Liver (tissue), 9 donors: ENCODE measurements around the gene POLG. TPM values are rescaled to one million over a fixed set of nuclear protein-coding genes. Genes with fewer than 3 reads are reported as not detected.

Source experiments
- DNase-seq: peaks from one replicate; pipeline ENCODE4 v3.0.0-alpha.2; 2017; ENCODE audit warnings: low spot score
- H3K27ac ChIP-seq, 2 donors: one replicate each; pipeline ENCODE4 v1.7.0; 2013; ENCODE audit warnings: inconsistent platforms in 2 of 2, low read length in 2 of 2, control low read depth in 1 of 2, low read depth in 1 of 2, mild to moderate bottlenecking in 1 of 2
- H3K27me3 ChIP-seq, 4 donors: one replicate each; pipeline versions ENCODE4 v1.6.1 to v1.7.0; 2013; ENCODE audit warnings: low read length in 3 of 4, inconsistent platforms in 1 of 4, mild to moderate bottlenecking in 1 of 4, moderate library complexity in 1 of 4; ENCODE audit not compliant: control insufficient read depth in 4 of 4, insufficient read depth in 4 of 4
- H3K36me3 ChIP-seq, 4 donors: one replicate each; pipeline versions ENCODE4 v1.6.1 to v1.7.0; 2013; ENCODE audit warnings: low read length in 3 of 4, mild to moderate bottlenecking in 3 of 4, low read depth in 1 of 4, moderate library complexity in 1 of 4; ENCODE audit not compliant: control insufficient read depth in 4 of 4, insufficient read depth in 3 of 4
- H3K4me1 ChIP-seq, 4 donors: one replicate each; pipeline versions ENCODE4 v1.6.1 to v1.7.0; 2013; ENCODE audit warnings: low read length in 3 of 4, mild to moderate bottlenecking in 3 of 4, moderate library complexity in 1 of 4; ENCODE audit not compliant: control insufficient read depth in 4 of 4, insufficient read depth in 4 of 4
- H3K4me3 ChIP-seq, 3 donors: one replicate each; pipeline versions ENCODE4 v1.6.1 to v1.7.0; 2013; ENCODE audit warnings: low read length in 3 of 3, control low read depth in 1 of 3, low read depth in 1 of 3, mild to moderate bottlenecking in 1 of 3
- H3K9ac ChIP-seq, 2 donors: one replicate each; pipeline ENCODE4 v1.7.0; 2013; ENCODE audit warnings: low read length in 2 of 2, mild to moderate bottlenecking in 2 of 2, moderate library complexity in 2 of 2, control low read depth in 1 of 2, low read depth in 1 of 2
- H3K9me3 ChIP-seq, 4 donors: one replicate each; pipeline versions ENCODE4 v1.6.1 to v1.7.0; 2013; ENCODE audit warnings: low read length in 3 of 4; ENCODE audit not compliant: control insufficient read depth in 4 of 4
- ATF3 ChIP-seq: IDR thresholded peaks from 2 replicates; pipeline ENCODE4 v1.6.1; 2016; ENCODE audit warnings: antibody characterized with exemption
- EGR1 ChIP-seq, 2 donors: IDR thresholded peaks; 2 replicates each; pipeline ENCODE4 v1.6.1; 2016 to 2018; ENCODE audit warnings: antibody characterized with exemption in 2 of 2, low read depth in 2 of 2
- FOXA1 ChIP-seq: IDR thresholded peaks from 2 replicates; pipeline ENCODE4 v1.6.1; 2016; ENCODE audit warnings: antibody characterized with exemption
- FOXA2 ChIP-seq: IDR thresholded peaks from 2 replicates; pipeline ENCODE4 v1.6.1; 2016; ENCODE audit warnings: antibody characterized with exemption
- GABPA ChIP-seq, 2 donors: IDR thresholded peaks in 1 of 2; conservative IDR thresholded peaks in 1 of 2; 2 replicates each; pipeline ENCODE4 v1.6.1; 2016; ENCODE audit warnings: antibody characterized with exemption in 2 of 2, mild to moderate bottlenecking in 1 of 2, moderate library complexity in 1 of 2
- HNF4G ChIP-seq: IDR thresholded peaks from 2 replicates; pipeline ENCODE4 v1.6.1; 2016; ENCODE audit warnings: antibody characterized with exemption
- JUND ChIP-seq, 2 donors: IDR thresholded peaks; 2 replicates each; pipeline ENCODE4 v1.6.1; 2016; ENCODE audit warnings: antibody characterized with exemption in 2 of 2
- NR2F2 ChIP-seq: IDR thresholded peaks from 2 replicates; pipeline ENCODE4 v1.6.1; 2016; ENCODE audit warnings: antibody characterized with exemption
- RAD21 ChIP-seq, 2 donors: IDR thresholded peaks; 2 replicates each; pipeline ENCODE4 v1.6.1; 2016; ENCODE audit warnings: antibody characterized with exemption in 2 of 2, mild to moderate bottlenecking in 2 of 2
- RXRA ChIP-seq, 2 donors: IDR thresholded peaks; 2 replicates each; pipeline ENCODE4 v1.6.1; 2017 to 2018; ENCODE audit warnings: antibody characterized with exemption in 2 of 2, mild to moderate bottlenecking in 1 of 2
- SP1 ChIP-seq: IDR thresholded peaks from 2 replicates; pipeline ENCODE4 v1.6.1; 2018; ENCODE audit warnings: antibody characterized with exemption, mild to moderate bottlenecking
- ZBTB33 ChIP-seq: IDR thresholded peaks from 2 replicates; pipeline ENCODE4 v1.6.1; 2016; ENCODE audit warnings: antibody characterized with exemption
- WGBS: extraction: QIAGEN DNeasy Blood & Tissue Kit; methylation state at CpG from one replicate; pipeline ENCODE4 v1.1.7; 2013; 5-methylcytosine and 5-hydroxymethylcytosine counted together
- polyA plus RNA-seq, 2 donors: library from polyadenylated mRNA; stranded (reverse) in 1 of 2; unstranded in 1 of 2; fragments of 200-250 nt in 1 of 2; fragments of >200 nt in 1 of 2; fragmentation: Nextera tagmentation in 1 of 2; extraction: Ambion mirVana in 1 of 2; gene quantifications; one replicate each; pipeline versions ENCODE4 v1.2.1 to v1.2.3, GENCODE V29; 2013 to 2015
- total RNA-seq, 2 donors: library from RNA; depleted of rRNA; stranded (reverse); fragments of >200 nt; gene quantifications; one replicate each; pipeline ENCODE4 v1.2.3, GENCODE V29; 2014
- TF ChIP-seq, protein P1 (sequence below): fragments of 150-350 bp; IDR thresholded peaks from 2 replicates; pipeline ENCODE4 v1.5.1; 2017; ENCODE audit warnings: improper control_type of control experiment, low read depth, low read length; ENCODE audit not compliant: missing input control
- TF ChIP-seq, protein P2 (sequence below): IDR thresholded peaks from 2 replicates; pipeline ENCODE4 v1.6.1; 2016; ENCODE audit warnings: antibody characterized with exemption
- TF ChIP-seq, protein P3 (sequence below): IDR thresholded peaks from 2 replicates; pipeline ENCODE4 v1.6.1; 2016; ENCODE audit warnings: antibody characterized with exemption, mild to moderate bottlenecking
- donor health status: healthy.
- donor health status: healthy.
- donor health status: healthy.
- donor health status: healthy.
- donor health status: healthy.

POLG gene
- total and polyA plus RNA-seq, 4 donors, result 15.2 to 53.1 (median 31.4) TPM

DNA sequence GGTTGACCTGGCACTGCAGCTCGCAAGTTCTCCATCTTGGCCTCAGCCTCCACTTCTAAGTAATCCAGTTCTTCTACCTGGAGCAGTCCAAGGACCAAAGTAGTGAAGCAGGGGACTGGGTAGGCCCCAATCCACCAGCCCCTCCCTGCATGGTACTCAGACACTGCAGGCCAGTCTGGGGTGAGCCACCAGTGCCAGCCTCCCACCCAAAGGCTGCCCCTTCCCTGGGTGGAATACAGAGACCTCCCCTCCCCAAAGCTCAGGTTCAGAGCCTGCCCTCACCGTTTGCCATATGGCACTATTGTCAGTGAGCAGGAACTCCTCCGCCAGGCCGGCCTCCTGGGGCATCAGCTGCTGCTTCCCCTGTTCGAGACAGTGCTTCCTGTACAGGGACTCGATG lies 10.8 kb downstream of the POLG start:
- Histone ChIP-seq H3K4me3 (no peak overlapping the region), H3K9me3 (no peaks in the 10 kb centered on the region), H3K9ac (no peak overlapping the region), H3K27ac (no peak overlapping the region), H3K36me3 (peaks cover 21 to 97% (median 77%) of the 10 kb centered on the region in 4 donors), H3K4me1 (peaks cover 0 to 12% (median 8%) of the 10 kb centered on the region in 4 donors), H3K27me3 (no peaks in the 10 kb centered on the region)
- no peak for DNase-seq
- WGBS, result 89% methylated on average over 6 of the region's 6 CpGs
- TF ChIP-seq EGR1 (IDR thresholded peaks at IDR 0.05; ENCODE audit: low read depth in 2 of 2) (no peak), FOXA2 (no peak), GABPA (IDR thresholded peaks at IDR 0.05 in 1 of 2, conservative IDR thresholded peaks at IDR 0.05 in 1 of 2) (no peak), ATF3 (no peak), JUND (IDR thresholded peaks at IDR 0.05) (no peak), SP1 (no peak), RAD21 (IDR thresholded peaks at IDR 0.05) (no peak), NR2F2 (no peak), RXRA (IDR thresholded peaks at IDR 0.05) (no peak)
- TF ChIP-seq, protein P1, sequence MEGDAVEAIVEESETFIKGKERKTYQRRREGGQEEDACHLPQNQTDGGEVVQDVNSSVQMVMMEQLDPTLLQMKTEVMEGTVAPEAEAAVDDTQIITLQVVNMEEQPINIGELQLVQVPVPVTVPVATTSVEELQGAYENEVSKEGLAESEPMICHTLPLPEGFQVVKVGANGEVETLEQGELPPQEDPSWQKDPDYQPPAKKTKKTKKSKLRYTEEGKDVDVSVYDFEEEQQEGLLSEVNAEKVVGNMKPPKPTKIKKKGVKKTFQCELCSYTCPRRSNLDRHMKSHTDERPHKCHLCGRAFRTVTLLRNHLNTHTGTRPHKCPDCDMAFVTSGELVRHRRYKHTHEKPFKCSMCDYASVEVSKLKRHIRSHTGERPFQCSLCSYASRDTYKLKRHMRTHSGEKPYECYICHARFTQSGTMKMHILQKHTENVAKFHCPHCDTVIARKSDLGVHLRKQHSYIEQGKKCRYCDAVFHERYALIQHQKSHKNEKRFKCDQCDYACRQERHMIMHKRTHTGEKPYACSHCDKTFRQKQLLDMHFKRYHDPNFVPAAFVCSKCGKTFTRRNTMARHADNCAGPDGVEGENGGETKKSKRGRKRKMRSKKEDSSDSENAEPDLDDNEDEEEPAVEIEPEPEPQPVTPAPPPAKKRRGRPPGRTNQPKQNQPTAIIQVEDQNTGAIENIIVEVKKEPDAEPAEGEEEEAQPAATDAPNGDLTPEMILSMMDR, result no peak
- TF ChIP-seq, protein P2, sequence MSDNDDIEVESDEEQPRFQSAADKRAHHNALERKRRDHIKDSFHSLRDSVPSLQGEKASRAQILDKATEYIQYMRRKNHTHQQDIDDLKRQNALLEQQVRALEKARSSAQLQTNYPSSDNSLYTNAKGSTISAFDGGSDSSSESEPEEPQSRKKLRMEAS, result no peak

GRCh38 chr15:89322822-89323221 lies 11.8 kb downstream of the POLG start:
- 98% methylated on average over 15 of the region's 15 CpGs for WGBS
- H3K36me3 ChIP-seq, result peaks cover 18 to 96% (median 77%) of the 10 kb centered on the region in 4 donors
- no peak for TF ChIP-seq HNF4G
- TF ChIP-seq JUND (IDR thresholded peaks at IDR 0.05), result no peak
- TF ChIP-seq, protein P1, result no peak
- no peak for TF ChIP-seq FOXA2
- TF ChIP-seq, protein P2, result no peak
- TF ChIP-seq SP1, result no peak
- TF ChIP-seq, protein P3, sequence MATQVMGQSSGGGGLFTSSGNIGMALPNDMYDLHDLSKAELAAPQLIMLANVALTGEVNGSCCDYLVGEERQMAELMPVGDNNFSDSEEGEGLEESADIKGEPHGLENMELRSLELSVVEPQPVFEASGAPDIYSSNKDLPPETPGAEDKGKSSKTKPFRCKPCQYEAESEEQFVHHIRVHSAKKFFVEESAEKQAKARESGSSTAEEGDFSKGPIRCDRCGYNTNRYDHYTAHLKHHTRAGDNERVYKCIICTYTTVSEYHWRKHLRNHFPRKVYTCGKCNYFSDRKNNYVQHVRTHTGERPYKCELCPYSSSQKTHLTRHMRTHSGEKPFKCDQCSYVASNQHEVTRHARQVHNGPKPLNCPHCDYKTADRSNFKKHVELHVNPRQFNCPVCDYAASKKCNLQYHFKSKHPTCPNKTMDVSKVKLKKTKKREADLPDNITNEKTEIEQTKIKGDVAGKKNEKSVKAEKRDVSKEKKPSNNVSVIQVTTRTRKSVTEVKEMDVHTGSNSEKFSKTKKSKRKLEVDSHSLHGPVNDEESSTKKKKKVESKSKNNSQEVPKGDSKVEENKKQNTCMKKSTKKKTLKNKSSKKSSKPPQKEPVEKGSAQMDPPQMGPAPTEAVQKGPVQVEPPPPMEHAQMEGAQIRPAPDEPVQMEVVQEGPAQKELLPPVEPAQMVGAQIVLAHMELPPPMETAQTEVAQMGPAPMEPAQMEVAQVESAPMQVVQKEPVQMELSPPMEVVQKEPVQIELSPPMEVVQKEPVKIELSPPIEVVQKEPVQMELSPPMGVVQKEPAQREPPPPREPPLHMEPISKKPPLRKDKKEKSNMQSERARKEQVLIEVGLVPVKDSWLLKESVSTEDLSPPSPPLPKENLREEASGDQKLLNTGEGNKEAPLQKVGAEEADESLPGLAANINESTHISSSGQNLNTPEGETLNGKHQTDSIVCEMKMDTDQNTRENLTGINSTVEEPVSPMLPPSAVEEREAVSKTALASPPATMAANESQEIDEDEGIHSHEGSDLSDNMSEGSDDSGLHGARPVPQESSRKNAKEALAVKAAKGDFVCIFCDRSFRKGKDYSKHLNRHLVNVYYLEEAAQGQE, result no peak
- no peak for TF ChIP-seq NR2F2
- TF ChIP-seq RAD21 (IDR thresholded peaks at IDR 0.05), result no peak
- no peak for TF ChIP-seq EGR1 (IDR thresholded peaks at IDR 0.05; ENCODE audit: low read depth in 2 of 2)
- TF ChIP-seq FOXA1, result no peak
- TF ChIP-seq ZBTB33, result no peak
- TF ChIP-seq ATF3, result no peak
- H3K4me1 ChIP-seq, result peaks cover 0 to 12% (median 8%) of the 10 kb centered on the region in 4 donors
- no peak overlapping the region for H3K4me3 ChIP-seq
- H3K9ac ChIP-seq, result no peak overlapping the region
- H3K27me3 ChIP-seq, result no peaks in the 10 kb centered on the region
- H3K9me3 ChIP-seq, result no peaks in the 10 kb centered on the region
- no peak for DNase-seq
- H3K27ac ChIP-seq, result no peak overlapping the region
